Testis (tissue), 3 donors: ENCODE data around the gene CAPN9. TPM values are rescaled to one million over a fixed set of nuclear protein-coding genes. Genes with fewer than 3 reads are reported as not detected.

ENCODE experiments used
- DNase-seq: peaks from one replicate; pipeline ENCODE4 v3.0.0-alpha.2; 2019
- H3K27ac ChIP-seq, 2 donors: fragments of 200-600 bp; sonication (generic); one replicate each; pipeline ENCODE4 v1.5.1; 2019
- H3K27me3 ChIP-seq: fragments of 200-600 bp; sonication (generic); one replicate; pipeline ENCODE4 v1.5.1; 2019
- H3K36me3 ChIP-seq: fragments of 200-600 bp; sonication (generic); one replicate; pipeline ENCODE4 v1.5.1; 2017; ENCODE audit warnings: low read depth; ENCODE audit errors: missing control alignments
- H3K4me1 ChIP-seq: fragments of 200-600 bp; sonication (generic); one replicate; pipeline ENCODE4 v1.5.1; 2019
- H3K4me3 ChIP-seq, 2 donors: fragments of 200-600 bp; sonication (generic); one replicate each; pipeline ENCODE4 v1.5.1; 2017 to 2019
- H3K9me3 ChIP-seq: fragments of 200-600 bp; sonication (generic); one replicate; pipeline ENCODE4 v1.5.1; 2017
- POLR2A ChIP-seq: fragments of 450-650 bp; IDR thresholded peaks from one replicate; pipeline ENCODE4 v1.6.1; 2017; ENCODE audit warnings: antibody characterized with exemption, mild to moderate bottlenecking, moderate library complexity
- WGBS, 2 donors: methylation state at CpG; one replicate each; pipeline ENCODE4 v1.1.5; 2018; 5-methylcytosine and 5-hydroxymethylcytosine counted together
- intact Hi-C: fragments of 100-400 bp; cut with DNase I; formaldehyde crosslinking; loops from one replicate; pipeline ENCODE4 v1.15.1; 2023; ENCODE audit warnings: low total_unique reads
- polyA plus RNA-seq: library from polyadenylated mRNA; stranded (reverse); fragments of 350-450 nt; fragmentation: Illumina TruSeq; extraction: RNeasy Lipid Tissue Mini Kit (QIAGEN cat#74804); gene quantifications from one replicate; pipeline ENCODE4 v1.2.3, GENCODE V29; 2014; ENCODE audit warnings: low read depth, low replicate concordance; ENCODE audit not compliant: insufficient read depth
- total RNA-seq, 2 donors: library from RNA; depleted of rRNA; stranded (reverse); fragments of >200 nt; gene quantifications; one replicate each; pipeline ENCODE4 v1.2.3, GENCODE V29; 2016
- TF ChIP-seq, protein P1 (sequence below), 3 experiments: fragments of 450-650 bp in 2 of 3; fragments of 200-600 bp in 1 of 3; sonication (generic) in 1 of 3; IDR thresholded peaks; one replicate each; pipeline ENCODE4 v1.5.1; 2016 to 2019; ENCODE audit warnings: antibody characterized with exemption in 3 of 3, mild to moderate bottlenecking in 2 of 3, moderate library complexity in 1 of 3

The CAPN9 gene
- total and polyA plus RNA-seq, 3 donors from 2014 or later, result 0.16 to 0.34 (median 0.25) TPM

DNA sequence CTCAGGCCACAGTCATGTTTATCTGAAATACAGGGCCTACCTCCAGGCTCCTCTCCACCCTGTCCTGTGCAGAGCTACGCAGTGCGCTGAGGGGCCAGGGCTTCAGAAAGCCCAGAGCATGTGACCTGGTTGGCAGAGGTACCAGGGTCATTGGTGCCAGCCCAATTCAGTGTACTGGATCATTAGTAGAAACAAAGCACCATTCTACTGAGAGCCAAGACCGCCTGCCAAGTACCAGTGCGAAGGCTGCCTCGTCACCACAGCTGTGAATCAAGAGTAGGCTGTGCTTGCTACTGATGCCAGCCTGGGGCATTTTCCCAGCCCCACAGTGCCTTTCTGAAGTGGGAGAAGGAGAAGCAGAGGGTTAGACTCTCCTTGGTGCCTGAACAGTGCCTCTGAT, 59.8 kb downstream of the CAPN9 start:
- H3K9me3 ChIP-seq, result no peaks in the 10 kb centered on the region
- intact Hi-C loops, result no loop called here
- no peak for DNase-seq
- H3K36me3 ChIP-seq, result no peaks in the 10 kb centered on the region
- no peaks in the 10 kb centered on the region for H3K27me3 ChIP-seq
- H3K4me3 ChIP-seq, result no peak overlapping the region
- WGBS, 2 donors, result 91 to 100% methylated on average over 5 of the region's 5 CpGs
- no peaks in the 10 kb centered on the region for H3K4me1 ChIP-seq
- H3K27ac ChIP-seq, result no peak overlapping the region
- TF ChIP-seq, protein P1, sequence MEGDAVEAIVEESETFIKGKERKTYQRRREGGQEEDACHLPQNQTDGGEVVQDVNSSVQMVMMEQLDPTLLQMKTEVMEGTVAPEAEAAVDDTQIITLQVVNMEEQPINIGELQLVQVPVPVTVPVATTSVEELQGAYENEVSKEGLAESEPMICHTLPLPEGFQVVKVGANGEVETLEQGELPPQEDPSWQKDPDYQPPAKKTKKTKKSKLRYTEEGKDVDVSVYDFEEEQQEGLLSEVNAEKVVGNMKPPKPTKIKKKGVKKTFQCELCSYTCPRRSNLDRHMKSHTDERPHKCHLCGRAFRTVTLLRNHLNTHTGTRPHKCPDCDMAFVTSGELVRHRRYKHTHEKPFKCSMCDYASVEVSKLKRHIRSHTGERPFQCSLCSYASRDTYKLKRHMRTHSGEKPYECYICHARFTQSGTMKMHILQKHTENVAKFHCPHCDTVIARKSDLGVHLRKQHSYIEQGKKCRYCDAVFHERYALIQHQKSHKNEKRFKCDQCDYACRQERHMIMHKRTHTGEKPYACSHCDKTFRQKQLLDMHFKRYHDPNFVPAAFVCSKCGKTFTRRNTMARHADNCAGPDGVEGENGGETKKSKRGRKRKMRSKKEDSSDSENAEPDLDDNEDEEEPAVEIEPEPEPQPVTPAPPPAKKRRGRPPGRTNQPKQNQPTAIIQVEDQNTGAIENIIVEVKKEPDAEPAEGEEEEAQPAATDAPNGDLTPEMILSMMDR (IDR thresholded peaks at IDR 0.05), result no peak
- no peak for TF ChIP-seq POLR2A

DNA sequence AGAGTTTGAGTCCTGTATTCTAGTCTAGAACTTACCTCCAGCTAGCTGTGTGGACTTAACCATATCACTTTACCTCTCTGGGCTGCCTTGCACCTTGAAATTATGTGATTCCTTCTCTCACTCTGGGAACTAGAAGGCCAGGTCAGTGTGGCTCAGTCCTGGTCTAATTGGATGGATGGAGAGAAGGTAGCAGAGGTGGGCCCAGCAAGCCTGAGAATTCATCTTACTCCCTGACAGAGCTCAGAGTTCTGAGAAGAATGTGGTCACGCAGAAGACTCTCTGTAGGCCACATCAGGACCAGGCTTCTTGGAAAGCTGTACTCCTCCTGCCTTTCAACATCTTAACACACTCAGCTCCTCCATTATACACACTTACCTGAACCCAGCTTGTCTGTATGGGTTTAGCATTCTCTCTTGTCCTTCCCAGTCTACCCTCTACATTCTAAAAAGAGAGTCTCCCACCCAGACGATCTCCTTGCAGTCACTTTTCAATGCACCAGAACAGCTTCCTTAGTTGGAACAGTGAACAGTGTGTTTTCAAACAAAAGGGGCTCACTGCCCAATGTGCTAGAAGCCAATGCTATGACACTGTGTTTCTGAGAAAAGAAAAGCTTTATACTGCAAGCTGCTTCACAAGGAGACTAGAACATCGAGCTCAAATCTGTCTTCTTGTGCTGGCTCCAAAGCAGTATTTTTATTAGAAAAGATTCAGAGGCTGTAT, 60.5 kb downstream of the CAPN9 start:
- 55 to 59% methylated on average over 3 of the region's 3 CpGs for WGBS, 2 donors
- TF ChIP-seq POLR2A, result no peak
- TF ChIP-seq, protein P1 (IDR thresholded peaks at IDR 0.05), result no peak
- no peaks in the 10 kb centered on the region for H3K9me3 ChIP-seq
- intact Hi-C loops, result no loop called here
- H3K4me3 ChIP-seq, result no peak overlapping the region
- H3K27me3 ChIP-seq, result no peaks in the 10 kb centered on the region
- H3K27ac ChIP-seq, result no peak overlapping the region
- no peaks in the 10 kb centered on the region for H3K36me3 ChIP-seq
- no peak for DNase-seq
- no peaks in the 10 kb centered on the region for H3K4me1 ChIP-seq

DNA sequence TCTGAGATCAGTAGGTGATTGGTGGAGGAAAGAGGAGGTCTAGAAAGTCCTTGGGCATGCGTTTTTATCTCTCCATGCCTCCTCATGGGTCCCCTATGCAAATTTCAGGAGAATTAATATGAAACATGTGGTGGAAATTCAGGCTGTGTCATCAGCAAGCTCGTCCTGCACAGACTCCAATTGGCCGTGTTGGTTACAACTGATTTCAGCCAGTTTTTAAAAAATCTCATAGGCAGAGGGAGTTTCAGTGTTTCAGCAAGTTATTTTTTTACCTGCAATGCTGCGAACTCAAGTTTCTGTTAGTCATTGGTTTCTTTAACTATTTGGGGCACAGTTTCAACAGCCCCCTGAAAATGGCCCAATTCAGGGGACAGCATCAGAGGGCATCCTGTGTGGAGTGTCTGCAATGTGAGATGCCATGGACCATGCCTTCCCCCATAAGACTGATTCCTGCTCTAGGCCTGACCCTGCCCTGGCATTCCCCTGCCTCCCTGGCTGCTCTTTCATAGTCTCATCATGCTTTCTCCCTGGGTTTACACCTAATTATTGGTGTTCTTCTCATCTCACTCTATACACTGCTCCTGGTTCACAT, 61.2 kb downstream of the CAPN9 start:
- H3K27me3 ChIP-seq, result no peaks in the 10 kb centered on the region
- intact Hi-C loops, result no loop called here
- H3K4me3 ChIP-seq, result no peak overlapping the region
- TF ChIP-seq, protein P1 (IDR thresholded peaks at IDR 0.05), result no peak
- TF ChIP-seq POLR2A, result no peak
- H3K9me3 ChIP-seq, result no peaks in the 10 kb centered on the region
- H3K27ac ChIP-seq, result no peak overlapping the region
- no peaks in the 10 kb centered on the region for H3K36me3 ChIP-seq
- DNase-seq, result no peak
- 45 to 51% methylated on average over 4 of the region's 4 CpGs for WGBS, 2 donors
- H3K4me1 ChIP-seq, result no peaks in the 10 kb centered on the region

DNA sequence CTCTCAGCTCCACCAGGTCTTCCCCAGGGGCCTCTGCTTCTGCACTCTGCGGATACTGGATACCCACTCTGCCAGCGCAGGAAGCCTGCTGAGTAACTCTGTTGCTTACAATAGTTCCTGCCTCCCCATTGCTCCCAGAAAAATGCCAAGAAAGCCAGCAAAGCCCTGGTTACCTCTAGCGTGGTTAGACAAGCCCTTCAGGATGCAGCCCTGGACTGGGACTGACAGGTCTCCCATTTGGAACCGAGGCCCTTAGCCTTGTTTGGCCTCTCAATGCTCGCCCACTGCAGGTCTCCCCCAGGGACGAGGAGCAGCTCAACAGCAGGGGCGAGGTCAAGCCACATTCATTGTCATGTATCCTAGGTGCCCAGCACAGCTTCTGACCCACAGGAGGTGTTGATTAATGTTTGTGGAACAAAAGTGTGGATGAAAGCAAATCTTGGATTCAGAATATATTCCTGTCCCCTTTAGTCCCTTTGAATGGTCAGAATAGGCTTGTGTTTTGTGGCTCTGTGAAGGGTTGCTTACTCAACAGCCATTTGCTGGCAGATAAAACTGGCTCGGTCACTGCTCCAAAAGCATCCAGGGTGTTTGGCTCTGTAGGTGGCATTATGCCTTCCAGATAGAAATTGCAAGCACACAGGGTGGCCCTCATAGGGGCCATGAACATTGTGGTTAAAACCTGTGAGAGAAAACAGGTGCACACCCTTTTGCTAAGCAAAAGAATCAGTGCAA, 62.2 kb downstream of the CAPN9 start:
- TF ChIP-seq, protein P1 (IDR thresholded peaks at IDR 0.05), result no peak
- TF ChIP-seq POLR2A, result no peak
- H3K4me1 ChIP-seq, result no peaks in the 10 kb centered on the region
- intact Hi-C loops, result no loop called here
- WGBS, 2 donors, result 87 to 93% methylated on average over 8 of the region's 8 CpGs
- no peaks in the 10 kb centered on the region for H3K36me3 ChIP-seq
- no peaks in the 10 kb centered on the region for H3K27me3 ChIP-seq
- H3K27ac ChIP-seq, result no peak overlapping the region
- no peak for DNase-seq
- no peaks in the 10 kb centered on the region for H3K9me3 ChIP-seq
- no peak overlapping the region for H3K4me3 ChIP-seq
